ENCODE data around the gene CLIC2.

Gene CLIC2

DNA sequence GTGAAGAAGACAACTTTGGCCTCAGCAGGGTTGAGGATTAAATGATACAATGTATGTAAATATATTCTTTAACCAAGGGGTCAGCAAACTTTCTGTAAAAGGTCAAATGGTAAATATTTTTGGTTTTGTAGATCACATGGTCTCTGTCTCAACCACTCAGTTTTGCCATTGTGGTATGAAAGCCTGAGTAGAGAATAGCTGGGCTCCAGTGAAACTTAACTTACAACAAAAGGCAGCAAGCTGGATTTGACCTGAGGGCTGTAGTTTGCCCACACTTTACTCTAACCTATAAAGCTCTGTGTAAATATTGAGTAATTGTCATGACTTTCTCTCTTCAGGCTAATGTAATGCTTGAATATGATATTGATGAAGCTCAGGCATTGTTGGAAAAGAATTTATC is 98.5 kb downstream of the CLIC2 start:
- no peak for TF ChIP-seq POLR2A (IDR thresholded peaks at IDR 0.05; ENCODE audit: extremely low read depth, insufficient read length)
- H3K4me3 ChIP-seq (ENCODE audit: low read depth, low read length), result no peak overlapping the region
- no peak for DNase-seq (ENCODE audit: low read depth)

GRCh38 chrX:155231163-155231562 is 103.3 kb downstream of the CLIC2 start:
- H3K4me3 ChIP-seq (ENCODE audit: low read depth, low read length), result no peak overlapping the region
- no peak for DNase-seq (ENCODE audit: low read depth)
- TF ChIP-seq, protein P1, sequence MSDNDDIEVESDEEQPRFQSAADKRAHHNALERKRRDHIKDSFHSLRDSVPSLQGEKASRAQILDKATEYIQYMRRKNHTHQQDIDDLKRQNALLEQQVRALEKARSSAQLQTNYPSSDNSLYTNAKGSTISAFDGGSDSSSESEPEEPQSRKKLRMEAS (IDR thresholded peaks at IDR 0.05; ENCODE audit: low read depth, low read length), result no peak
- no peak for TF ChIP-seq MYC (IDR thresholded peaks at IDR 0.05; ENCODE audit: low read depth, low read length)
- TF ChIP-seq, protein P2, sequence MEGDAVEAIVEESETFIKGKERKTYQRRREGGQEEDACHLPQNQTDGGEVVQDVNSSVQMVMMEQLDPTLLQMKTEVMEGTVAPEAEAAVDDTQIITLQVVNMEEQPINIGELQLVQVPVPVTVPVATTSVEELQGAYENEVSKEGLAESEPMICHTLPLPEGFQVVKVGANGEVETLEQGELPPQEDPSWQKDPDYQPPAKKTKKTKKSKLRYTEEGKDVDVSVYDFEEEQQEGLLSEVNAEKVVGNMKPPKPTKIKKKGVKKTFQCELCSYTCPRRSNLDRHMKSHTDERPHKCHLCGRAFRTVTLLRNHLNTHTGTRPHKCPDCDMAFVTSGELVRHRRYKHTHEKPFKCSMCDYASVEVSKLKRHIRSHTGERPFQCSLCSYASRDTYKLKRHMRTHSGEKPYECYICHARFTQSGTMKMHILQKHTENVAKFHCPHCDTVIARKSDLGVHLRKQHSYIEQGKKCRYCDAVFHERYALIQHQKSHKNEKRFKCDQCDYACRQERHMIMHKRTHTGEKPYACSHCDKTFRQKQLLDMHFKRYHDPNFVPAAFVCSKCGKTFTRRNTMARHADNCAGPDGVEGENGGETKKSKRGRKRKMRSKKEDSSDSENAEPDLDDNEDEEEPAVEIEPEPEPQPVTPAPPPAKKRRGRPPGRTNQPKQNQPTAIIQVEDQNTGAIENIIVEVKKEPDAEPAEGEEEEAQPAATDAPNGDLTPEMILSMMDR (IDR thresholded peaks at IDR 0.05; ENCODE audit: low read depth, low read length), result no peak
- TF ChIP-seq POLR2A (IDR thresholded peaks at IDR 0.05; ENCODE audit: extremely low read depth, insufficient read length), result no peak
